ENCODE data around the gene H19. TPM values are rescaled to one million over a fixed set of nuclear protein-coding genes. Genes with fewer than 3 reads are reported as not detected.
A peak's percentile ranks its signal among the peaks of the same experiment; 100 is the strongest.

H19 gene
- total and polyA plus RNA-seq, 8 donors: 119 to 1,133 (median 825) TPM

DNA sequence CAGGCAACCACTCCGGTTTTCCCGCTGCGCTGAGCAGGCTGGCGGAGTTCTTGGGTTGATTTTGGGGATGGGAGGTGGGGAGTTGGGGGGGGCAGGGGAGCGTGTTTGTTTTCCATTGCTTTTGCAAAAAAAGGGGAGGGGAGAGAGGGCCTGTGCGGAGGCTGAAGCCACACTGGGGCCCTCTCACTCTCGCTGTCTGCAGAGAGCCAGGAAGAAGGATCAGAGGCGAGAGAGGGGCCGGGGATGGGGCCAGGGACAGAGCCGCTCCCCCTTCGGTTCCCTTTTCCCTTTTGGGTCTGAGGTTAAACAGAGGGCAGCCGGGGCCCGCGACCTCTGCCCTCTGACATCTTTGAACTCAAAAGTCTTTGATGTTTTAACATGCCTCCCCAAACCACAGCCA, 17.4 kb upstream of the H19 start:
- Histone ChIP-seq H3K4me1 (no peaks in the 10 kb centered on the region), H3K36me3 (no peaks in the 10 kb centered on the region), H3K27me3 (no peaks in the 10 kb centered on the region), H3K27ac (no peak overlapping the region), H3K9me3 (no peaks in the 10 kb centered on the region), H3K4me3 (no peak overlapping the region)
- TF ChIP-seq, protein P1, sequence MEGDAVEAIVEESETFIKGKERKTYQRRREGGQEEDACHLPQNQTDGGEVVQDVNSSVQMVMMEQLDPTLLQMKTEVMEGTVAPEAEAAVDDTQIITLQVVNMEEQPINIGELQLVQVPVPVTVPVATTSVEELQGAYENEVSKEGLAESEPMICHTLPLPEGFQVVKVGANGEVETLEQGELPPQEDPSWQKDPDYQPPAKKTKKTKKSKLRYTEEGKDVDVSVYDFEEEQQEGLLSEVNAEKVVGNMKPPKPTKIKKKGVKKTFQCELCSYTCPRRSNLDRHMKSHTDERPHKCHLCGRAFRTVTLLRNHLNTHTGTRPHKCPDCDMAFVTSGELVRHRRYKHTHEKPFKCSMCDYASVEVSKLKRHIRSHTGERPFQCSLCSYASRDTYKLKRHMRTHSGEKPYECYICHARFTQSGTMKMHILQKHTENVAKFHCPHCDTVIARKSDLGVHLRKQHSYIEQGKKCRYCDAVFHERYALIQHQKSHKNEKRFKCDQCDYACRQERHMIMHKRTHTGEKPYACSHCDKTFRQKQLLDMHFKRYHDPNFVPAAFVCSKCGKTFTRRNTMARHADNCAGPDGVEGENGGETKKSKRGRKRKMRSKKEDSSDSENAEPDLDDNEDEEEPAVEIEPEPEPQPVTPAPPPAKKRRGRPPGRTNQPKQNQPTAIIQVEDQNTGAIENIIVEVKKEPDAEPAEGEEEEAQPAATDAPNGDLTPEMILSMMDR (IDR thresholded peaks at IDR 0.05): no peak
- DNase-seq (no peak), ATAC-seq (no peak)
- intact Hi-C loops (cut with DNase I): no loop called here

DNA sequence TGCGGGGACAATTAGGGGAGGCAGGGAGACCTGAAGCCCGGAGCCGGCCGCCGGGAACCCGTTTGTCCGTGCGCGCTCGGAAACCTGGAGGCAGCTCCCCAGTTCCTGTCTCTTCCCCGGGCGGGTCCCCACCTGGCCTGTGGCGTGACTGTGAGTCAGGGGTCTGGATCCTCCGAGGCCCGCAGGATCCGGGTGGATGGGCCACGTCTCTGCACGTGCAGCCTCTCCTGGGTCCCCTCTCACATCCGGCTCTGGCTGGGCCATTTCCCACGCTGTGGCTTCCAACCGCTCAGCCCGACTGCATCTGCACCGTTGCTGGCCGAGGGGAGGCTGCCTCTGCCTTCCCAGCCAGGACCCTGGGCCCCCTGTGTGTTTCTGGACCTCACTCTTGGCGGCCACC, 14.8 kb upstream of the H19 start:
- H3K36me3 ChIP-seq: no peaks in the 10 kb centered on the region
- no peaks in the 10 kb centered on the region for H3K9me3 ChIP-seq
- no peak overlapping the region for H3K27ac ChIP-seq
- ATAC-seq: no peak
- intact Hi-C loops (cut with DNase I): no loop called here
- H3K27me3 ChIP-seq: no peaks in the 10 kb centered on the region
- H3K4me3 ChIP-seq: no peak overlapping the region
- H3K4me1 ChIP-seq: no peaks in the 10 kb centered on the region
- no peak for DNase-seq
- TF ChIP-seq, protein P1 (IDR thresholded peaks at IDR 0.05): no peak

DNA sequence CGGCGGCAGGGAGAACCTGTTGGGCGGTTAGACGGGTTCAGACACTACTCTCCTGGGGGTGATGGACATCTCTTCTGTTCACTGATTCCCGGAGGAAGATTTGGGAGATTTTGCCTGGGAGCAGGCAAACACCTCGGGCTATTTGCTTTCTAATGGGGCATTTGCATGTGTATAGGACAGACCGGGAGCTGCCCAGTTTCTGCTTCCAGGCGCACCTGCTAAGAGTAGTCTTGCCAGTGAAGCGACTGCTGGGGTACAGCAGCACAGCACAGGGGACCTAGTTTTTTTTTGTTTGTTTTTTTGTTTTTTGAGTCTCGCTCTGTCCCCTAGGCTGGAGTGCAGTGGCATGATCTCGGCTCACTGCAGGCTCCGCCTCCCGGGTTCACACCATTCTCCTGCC, 6.8 kb upstream of the H19 start:
- H3K36me3 ChIP-seq: no peaks in the 10 kb centered on the region
- TF ChIP-seq, protein P1 (IDR thresholded peaks at IDR 0.05): no peak
- intact Hi-C loops (cut with DNase I): no loop called here
- no peak for ATAC-seq
- no peaks in the 10 kb centered on the region for H3K4me1 ChIP-seq
- no peak for DNase-seq
- no peak overlapping the region for H3K4me3 ChIP-seq
- H3K27ac ChIP-seq: no peak overlapping the region
- H3K9me3 ChIP-seq: no peaks in the 10 kb centered on the region
- H3K27me3 ChIP-seq: no peaks in the 10 kb centered on the region

DNA sequence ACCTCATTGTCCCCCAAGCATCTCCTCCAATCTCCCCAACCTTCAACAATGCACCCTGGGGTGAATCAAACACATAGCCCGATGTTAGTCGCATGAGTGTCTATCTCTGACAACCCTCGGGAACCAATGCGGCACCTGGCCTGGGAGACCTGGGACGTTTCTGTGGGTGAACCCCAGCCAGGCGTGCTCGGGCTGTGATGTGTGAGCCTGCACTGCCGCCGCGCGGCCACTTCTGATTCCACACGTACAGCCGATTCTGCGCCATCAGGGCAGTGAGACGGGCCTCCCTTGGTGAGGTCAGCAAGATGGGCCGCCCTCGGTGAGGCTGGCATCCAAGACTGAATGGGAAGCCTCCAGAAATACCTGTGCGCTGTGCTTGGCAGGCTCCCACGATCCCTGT, 5.2 kb upstream of the H19 start:
- H3K27ac ChIP-seq: no peak overlapping the region
- H3K27me3 ChIP-seq: no peaks in the 10 kb centered on the region
- H3K36me3 ChIP-seq: no peaks in the 10 kb centered on the region
- intact Hi-C loops (cut with DNase I): no loop called here
- TF ChIP-seq, protein P1 (IDR thresholded peaks at IDR 0.05): no peak
- peak; percentile 72 for ATAC-seq
- DNase-seq: no peak
- no peaks in the 10 kb centered on the region for H3K4me1 ChIP-seq
- H3K4me3 ChIP-seq: no peak overlapping the region
- H3K9me3 ChIP-seq: no peaks in the 10 kb centered on the region

DNA sequence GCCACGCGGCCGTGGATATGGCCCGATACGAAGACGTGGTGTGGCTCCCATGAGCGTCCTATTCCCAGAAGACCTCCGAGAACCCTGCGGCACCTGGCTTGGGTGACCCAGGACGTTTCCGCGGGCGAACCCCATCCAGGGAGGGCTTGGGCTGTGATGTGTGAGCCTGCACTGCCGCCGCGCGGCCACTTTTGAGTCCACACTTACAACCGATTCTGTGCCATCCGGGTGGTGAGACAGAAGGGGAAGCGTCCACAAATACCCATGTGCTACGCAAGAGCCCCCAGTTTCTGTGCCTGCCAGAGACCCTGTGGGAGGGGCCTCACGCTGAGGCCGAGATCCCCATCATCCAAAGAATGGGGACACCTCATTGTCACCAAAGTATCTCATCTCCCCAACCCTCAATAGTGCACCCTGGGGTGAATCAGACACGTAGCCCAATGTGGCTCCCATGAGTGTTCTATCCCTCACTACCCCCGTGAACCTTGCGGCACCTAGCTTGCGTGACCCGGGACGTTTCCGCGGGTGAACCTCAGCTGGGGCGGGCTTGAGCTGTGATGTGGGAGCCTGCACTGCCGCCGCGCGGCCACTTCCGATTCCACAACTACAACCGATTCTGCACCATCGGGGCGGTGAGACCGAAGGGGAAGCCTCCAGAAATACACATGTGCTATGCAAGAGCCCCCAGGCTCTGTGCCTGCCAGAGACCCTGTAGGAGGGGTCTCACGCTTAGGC, 4.6 kb upstream of the H19 start:
- Histone ChIP-seq H3K27me3 (no peaks in the 10 kb centered on the region), H3K4me3 (no peak overlapping the region), H3K27ac (no peak overlapping the region), H3K9me3 (no peaks in the 10 kb centered on the region), H3K4me1 (no peaks in the 10 kb centered on the region), H3K36me3 (no peaks in the 10 kb centered on the region)
- ATAC-seq (peak; percentile 56), DNase-seq (no peak)
- intact Hi-C loops (cut with DNase I): no loop called here
- TF ChIP-seq, protein P1 (IDR thresholded peaks at IDR 0.05): no peak
